CD4-positive, alpha-beta T cell treated with Interleukin-4 for 1 hour (primary cell): ENCODE results near the gene ROBO1.
"Not testable (repeated sequence)": the region's sequence is repeated elsewhere in the genome, so short reads cannot be mapped to it uniquely, and the experiment has no call there.

Experiments
- DNase-seq, 2 donors: peaks; one replicate each; pipeline ENCODE4 v3.0.0-alpha.2; 2020 to 2022

The ROBO1 gene

DNA sequence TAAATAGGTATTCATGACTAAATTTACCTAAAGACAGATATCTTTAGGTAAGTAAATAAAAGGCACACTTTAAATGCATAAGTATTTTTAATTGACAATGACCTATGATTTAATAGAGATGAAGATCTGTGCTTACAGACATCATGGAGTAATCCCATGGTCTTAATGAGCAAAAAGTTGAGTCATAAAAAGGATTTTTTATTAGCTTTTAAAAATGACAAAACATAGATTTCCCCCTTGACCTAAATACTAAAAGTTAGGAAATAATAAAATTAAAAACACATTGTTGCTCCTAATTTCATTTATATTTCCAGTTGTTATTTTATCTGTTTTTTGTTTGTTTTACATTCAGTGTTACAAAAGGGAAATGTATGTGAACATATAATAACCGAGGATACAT lies 1005.7 kb downstream of the ROBO1 start:
- DNase-seq, result no peak

DNA sequence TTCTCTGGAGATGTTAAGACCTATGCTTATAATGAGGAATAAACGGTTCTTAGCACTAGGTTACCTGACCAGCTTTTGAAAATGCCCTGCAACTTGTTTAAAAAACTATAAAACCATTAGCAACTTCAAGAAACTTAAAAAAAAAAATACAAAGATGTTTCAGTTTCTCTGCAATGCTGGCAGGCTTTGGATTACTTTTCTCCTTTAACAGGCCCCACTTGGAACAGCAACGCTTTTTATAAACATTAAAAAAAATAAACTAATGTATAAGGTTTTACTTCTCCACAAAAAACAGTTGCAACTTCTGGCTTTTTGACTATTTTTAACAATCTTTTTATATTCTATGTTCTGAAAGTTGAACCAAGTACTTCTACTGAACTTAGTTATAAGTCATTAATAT lies 1006.7 kb downstream of the ROBO1 start:
- DNase-seq, result no peak

DNA sequence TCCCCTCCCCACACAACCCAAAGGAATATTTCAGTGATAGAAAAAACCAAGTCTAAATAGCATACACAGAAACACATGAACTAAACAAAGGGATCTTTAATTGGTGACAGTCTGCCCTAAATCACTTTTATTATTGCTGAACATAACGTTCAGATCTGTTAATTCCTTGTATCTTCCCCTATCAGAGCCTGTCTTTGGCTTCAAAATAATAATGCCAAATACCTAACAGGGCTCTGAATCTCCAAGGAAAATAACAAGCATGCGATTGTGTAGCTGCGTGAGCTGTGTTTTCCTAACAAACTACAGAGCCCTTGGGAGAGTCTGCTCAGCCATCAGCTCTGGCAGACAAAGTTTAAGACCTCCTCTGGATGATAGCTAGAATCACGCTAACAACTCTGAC lies 1010.1 kb downstream of the ROBO1 start:
- DNase-seq, result no peak

DNA sequence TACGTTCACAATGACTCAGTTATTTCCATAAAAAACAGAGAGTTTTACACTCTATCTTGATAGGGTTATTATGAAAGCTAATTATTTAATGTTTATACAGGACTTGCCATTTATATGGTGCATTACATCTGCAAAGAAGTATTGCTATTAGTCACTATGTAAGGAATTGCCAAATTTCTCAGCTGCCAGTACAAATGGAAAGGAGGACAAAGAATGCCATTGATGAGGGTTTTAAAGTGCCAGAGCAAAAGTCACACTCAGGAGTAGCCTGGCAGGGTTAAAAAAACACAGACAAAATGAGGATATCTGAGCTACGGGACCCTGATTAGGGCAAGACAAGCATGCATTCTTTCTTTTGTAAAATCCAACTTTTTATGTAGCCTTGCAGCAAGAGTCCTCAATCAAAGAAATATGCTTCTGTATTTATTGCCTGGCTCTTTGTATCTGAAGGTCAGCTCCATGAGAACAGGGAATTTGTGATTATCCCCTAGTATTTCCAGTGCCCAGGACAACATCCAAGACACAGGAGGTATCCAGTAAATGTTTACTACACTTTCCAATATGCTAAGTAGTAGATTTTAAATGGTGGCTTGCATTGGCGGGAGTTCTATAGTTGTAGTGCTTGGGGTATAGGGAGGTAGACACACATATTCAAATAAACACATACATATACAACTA lies 1013.6 kb downstream of the ROBO1 start:
- no peak for DNase-seq

DNA sequence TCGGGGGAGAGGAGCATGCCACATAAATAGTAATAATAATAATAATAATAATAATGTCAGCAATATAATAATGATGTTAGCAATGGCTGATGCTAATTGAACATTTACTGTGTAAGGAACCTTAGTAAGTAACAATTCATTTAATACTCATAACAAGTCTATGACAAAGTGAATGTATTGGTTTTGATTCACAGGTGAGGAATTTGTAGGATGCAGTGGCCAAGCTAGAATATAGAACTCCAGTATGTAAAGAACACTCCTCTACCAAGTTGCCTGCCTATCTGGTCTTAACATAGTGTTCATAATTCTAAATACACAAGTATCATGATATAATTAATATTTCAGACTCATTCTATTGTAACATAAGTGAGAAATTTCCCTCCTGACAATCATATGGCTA lies 1016.5 kb downstream of the ROBO1 start:
- DNase-seq, result no peak

DNA sequence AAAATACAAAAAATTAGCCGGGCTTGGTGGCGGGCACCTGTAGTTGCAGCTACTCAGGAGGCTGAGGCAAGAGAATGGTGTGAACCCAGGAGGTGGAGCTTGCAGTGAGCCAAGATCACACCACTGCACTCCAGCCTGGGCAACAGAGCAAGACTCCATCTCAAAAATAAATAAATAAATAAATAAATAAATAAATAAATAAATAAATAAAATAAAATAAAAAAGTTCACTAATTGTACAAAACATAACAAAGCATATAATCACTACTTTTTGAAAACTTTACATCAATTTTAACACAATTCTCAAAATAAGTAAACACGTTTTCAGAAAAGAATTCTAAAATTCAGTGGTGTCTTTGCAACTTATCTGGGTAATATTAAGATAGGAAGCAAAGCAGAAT lies 1017.5 kb downstream of the ROBO1 start:
- not testable (repeated sequence) for DNase-seq

DNA sequence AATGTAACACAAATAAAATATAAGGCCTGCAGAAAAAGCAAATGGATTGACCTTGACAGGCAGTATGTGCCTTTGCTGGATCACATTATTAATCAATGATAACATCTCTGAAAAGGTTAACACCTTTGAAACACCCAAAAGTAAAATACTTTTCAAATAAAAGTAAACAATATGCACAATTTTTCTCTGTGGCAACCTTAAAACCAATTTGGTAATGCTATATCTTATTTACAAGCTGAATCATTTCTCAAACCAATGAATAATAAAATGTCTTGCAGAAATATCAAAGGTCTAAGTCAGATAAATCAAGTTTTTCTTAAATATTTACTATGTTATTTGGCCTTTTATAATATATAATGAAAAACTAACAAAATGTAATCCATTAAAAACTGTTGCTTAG lies 1018.7 kb downstream of the ROBO1 start:
- DNase-seq, result no peak

DNA sequence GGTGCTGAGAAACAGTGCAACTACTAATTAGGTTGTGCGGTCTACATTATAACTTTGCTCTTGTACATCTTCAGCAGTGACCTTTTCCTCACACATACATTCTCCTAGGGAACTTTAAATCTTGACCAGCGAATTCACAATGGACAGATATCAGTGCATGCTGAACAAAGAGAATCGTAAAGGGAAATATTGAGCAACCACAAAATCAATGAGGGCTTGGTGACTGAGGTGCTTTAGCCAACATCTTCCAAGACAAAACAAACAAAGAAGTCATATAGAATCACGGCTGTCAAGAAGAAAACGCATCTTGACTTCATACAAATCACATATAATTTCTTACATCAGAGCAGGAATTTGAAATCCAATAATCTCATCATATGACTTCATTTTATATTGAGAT lies 1022.0 kb downstream of the ROBO1 start:
- no peak for DNase-seq

DNA sequence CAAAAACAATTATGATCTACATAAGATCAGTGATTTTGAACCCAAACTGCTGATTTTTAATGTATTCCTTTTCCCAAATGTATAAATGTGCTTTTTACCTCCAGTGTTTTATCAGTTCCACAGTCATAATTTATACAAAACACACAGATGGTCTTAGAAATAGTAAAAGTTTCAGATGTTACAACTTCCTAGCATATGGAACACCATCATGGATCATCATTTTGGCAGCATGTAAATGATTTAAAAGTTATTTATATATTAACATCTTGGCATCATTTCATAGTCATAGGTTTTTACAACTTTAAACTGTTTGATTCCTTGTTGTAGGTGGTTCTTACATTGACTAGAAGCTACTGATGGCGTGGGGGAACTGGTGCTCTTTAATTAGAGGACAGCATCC lies 1025.3 kb downstream of the ROBO1 start:
- no peak for DNase-seq

DNA sequence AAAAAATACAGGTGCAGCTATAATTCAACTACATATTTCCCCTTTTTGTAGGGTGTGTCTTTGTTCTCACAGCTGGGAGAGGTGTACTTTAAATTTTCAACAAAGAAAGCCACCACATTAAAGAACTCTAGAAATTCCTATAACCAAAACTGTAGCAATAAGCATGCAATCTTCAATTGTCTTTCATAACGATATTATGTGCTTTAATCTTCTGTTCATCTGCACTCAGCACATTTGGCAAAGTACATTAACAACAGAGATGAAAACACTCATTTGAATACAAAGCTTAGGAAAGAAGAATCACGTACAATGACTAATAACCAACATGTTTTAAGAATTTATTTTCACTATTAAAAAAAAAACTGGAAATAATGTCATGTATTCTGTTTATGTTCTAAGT lies 1025.8 kb downstream of the ROBO1 start:
- DNase-seq, result no peak

DNA sequence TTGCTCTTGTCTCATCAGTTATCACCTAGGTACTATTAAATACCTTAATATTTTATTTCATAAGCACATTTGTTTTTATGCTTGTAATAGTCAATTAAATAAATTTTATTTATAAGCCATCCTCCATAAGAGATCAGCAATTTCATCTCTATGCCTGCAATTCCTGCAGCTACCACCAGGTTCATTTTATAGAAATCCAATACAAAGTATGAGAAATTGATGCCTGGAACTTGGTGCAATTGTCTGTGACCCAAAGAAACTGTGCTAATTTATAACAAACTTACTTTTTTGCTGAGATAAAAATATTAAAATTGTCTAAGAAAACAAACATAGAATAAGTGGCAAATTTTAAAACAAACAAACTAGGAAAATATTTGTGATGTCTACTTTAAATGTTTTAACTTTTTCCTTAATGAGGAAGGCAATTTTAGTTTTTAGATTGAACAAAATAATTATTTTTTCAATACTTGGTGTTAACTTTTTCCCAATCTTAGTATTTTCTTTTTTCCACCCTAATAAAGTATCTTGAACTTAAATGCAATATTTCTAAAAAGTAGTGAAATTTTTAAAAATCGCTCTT lies 1026.6 kb downstream of the ROBO1 start:
- DNase-seq, result no peak

DNA sequence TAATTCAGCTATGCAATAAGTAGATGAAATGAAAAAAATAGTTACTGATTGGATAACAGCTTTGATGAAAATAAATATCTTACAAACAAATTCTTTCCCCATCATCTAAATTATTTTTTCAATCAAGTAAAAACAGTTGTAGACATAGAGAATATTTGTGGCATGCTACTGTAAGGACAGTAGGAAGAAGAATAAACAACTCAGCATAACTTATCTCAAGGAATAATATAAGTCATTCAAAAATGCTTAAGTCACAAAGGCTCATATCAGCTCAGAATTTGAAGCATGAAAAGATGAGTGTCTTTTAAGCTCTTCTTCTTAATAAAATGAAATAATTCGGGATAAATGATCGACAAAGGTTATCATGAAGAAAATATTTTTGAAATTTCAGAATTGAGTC lies 1029.0 kb downstream of the ROBO1 start:
- no peak for DNase-seq

DNA sequence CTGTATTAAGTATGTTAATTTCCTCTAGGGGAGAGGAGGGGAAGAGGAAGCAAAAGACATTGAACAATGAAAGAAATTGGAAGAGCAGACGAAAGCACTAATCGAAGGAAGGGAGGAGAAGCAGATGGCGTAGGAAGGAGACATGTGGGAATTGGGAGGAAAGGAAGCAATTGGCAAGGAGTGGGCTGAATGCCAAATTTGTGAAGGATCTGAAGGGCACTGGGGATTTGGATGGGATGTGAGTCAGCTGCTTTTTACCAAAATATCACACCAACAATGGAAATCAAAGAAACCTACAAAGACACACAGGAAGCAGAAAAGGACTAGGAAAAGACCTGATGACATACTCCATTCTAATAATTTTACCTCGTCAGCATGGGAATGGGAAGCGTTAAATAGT lies 1029.8 kb downstream of the ROBO1 start:
- no peak for DNase-seq

DNA sequence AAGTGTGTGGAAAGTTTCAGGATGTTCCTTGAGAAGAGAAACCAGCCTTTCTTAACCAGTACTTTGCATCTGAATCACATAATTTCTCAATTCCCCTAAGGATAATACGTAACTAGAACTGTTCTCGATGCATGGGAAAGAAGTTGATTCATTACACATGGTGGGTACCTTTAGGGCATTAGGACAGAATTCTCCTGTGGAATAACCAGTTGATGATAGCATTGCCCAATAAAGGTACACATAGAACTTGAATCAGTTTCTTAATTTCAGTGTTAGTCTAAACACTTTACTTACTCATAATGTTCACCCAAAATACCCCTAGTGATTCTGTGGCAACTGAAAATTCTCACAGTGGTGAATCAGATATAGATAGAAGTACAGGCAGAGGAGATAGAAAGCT lies 1030.9 kb downstream of the ROBO1 start:
- DNase-seq, result no peak

DNA sequence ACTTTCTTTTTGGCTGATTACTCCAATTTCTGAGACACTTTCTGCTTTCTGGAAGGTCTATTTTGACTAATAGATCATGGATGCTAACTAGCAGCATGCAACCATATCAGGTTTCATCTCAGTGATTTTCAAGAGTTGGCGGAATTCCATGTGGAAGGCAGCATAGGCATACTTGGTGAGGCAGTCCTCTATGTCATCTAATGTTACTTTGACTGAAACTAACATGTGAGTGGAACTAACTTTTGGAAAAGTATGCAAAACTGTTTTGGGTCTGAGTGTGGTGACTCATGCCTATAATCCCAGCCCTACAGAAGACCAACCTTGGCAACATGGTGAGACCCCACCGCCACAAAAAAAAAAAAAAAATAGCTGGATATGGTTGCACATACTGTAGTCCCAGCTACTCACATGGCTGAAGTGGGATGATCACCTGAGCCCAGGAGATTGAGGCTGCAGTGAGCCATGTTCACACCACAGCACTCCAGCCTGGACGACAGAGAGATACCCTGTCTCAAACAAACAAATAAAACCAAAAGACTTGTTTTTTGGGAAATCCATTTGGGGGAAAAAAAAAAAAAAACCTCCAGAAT lies 1033.7 kb downstream of the ROBO1 start:
- DNase-seq, result no peak

DNA sequence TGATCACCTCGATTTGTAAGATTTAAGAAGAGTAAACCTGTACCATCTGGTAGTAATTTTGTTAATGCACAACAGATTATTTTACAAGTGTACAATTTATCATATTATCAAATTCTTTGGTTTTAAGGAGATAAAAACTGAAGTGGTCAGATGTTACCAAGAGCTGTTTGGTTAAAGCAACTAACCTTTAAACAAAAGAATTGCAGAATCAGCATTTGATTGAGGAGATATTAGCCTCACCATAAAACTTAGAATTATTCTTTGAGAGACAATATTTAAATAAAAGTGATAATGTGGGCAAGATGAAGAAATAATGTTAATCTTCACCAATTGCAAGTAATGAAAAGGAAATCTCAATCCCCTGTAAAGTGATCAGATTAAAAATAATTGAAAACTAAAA lies 1034.9 kb downstream of the ROBO1 start:
- no peak for DNase-seq

DNA sequence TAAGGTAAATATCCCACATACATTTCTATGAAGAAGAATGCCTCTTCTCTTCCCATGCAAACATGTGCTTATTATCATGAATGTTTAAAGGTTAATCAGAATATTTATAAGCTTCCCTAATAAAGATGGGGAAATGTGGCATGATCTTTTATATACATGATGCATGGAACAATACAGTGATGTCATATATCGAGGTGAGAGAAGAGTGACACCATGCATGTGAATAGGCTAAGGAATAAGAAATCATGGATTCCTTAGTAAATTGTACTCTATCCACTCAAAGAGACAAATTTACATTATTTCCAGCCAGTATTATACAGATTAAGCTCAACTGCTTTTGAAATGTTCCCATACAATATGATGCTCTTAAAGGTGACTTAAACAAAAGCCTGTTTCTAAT lies 1035.3 kb downstream of the ROBO1 start:
- no peak for DNase-seq

DNA sequence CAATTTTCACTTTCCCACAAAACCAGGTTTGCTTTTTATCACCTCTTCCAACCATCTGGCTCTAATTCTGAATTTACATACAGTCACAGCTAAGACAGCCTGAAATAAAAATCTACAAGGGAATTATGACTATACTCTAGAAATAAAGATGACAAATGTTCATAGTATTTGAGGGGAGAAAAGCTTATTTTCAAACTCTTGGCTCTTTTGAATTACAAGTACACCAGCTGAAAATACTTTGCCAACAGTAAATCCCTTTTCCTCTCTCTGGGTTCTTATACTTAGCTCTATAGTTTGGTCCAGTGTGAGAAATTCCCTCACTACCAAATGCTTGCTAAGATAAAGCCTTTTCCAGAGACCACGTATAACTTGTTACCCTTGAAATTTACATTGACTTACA lies 1037.9 kb downstream of the ROBO1 start:
- DNase-seq, result no peak

DNA sequence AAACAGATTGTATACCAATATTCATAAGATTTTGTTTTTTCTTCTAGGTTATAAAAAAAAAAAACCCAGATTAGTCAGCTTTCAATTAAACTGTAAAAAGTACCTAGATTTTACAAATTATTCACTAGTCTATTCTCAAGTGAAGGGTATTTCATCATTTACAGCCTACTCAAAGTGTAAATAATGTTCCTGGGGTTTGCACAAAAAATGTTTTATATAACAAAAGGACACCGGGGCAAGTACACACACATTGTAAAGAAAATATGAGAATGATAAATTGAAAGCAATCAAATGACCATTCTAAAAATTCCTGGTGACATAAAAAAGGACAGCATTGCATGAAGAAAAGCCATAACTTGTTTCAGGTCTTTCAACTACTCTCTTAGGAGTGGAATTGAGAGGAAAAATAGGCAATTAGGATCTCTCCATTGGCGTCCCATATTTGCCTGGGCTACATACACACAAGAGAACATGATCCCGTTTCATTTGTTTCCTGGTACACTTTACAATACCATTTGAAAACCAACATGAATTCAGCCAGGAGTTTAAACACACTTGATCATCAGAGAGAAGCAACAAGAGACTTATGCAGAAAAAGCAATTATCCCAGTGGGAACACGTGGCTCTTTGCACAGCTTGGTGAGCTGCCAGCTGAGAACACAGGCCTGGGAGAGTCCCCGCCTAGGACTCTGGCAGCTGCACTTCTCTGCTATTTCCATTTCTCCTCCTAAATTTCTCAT lies 1039.2 kb downstream of the ROBO1 start:
- DNase-seq, result no peak

DNA sequence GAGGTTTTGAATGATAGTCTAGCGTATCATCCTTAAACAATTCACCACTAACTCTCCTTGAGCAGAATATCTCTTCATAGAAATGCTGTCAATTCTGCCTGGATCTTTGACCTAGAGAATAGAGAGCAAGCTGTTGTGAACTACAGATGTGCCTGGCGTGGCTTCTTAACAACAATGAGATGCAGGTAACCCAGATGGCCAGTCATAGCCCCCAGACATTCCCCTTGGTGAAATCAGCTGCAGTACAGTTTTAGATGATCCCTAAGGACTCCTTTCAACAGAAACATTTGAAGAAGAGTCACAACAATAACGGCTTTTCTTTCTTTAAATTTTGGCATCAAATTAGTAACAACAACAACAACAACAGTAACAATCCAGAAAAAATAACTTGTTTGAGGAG lies 1041.3 kb downstream of the ROBO1 start:
- DNase-seq, result no peak

DNA sequence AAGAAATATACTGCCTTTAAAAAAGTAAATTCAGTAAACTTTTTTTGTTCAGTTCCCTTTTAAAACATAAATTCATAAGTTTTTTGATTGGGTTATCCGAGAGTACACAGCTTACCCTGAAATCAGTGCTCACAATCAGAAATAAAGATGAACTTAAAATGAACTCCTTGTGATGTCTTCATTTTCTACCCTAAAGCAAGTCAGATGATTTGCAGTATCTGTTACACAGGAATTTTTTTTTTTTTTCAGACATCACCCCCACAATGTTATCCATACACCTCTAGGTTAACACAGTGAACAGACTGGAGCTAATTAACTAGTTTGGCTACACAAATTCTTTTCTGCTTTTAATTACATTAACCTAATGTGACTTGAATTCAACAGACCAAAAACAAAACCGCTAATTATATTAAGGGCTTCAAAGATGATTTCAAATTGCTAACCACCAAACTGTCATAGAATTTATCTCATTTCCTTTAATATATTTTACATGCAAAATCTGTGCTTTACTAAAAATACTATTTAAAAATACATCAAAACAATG lies 1042.0 kb downstream of the ROBO1 start:
- no peak for DNase-seq

DNA sequence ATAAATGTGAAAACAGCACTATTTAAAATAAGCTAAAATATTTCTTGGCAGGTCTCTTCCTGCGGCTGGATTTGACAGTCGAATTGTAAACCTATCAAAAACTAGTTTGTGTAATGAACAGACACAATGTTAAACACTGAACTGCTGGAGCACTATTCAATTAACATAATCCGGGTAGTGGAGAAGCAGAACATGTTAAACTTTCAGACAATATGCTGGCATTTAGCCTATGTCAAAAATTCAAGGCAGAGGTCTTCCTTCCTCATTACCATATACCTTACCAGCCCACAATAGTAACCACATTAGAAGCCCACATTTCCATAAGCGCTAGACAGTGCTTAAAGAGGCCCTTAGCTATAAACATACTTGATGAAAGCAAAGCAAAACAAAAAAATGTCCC lies 1042.9 kb downstream of the ROBO1 start:
- DNase-seq, result no peak

DNA sequence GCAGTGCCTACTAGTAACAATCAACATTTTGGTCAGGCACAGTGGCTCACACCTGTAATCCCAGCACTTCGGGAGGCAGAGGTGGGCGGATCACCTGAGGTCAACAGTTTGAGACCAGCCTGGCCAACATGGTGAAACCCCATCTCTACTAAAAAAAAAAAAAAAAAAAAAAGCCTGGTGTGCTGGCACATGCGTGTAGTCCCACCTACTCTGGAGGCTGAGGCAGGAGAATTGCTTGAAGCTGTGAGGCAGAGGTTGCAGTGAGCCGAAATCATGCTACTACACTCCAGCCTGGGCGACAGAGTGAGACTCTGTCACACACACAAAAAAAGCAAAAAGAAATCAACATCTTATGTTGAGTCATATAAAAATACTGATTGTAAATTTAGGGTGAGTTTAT lies 1043.4 kb downstream of the ROBO1 start:
- DNase-seq, result not testable (repeated sequence)
